Lung (tissue), 12 donors: Measurements from ENCODE around the gene MTAP. TPM values are rescaled to one million over a fixed set of nuclear protein-coding genes. Genes with fewer than 3 reads are reported as not detected.

ENCODE experiments used
- ATAC-seq: fragments of 200-7000 bp; cut with Tn5 transposase; one replicate; pipeline ENCODE4 v1.9.1; 2020; ENCODE audit warnings: moderate number of reproducible peaks; ENCODE audit not compliant: insufficient read depth, low FRiP score
- DNase-seq, 3 donors: peaks; one replicate each; pipeline ENCODE4 v3.0.0-alpha.2; 2013 to 2017
- H3K27ac ChIP-seq, 2 donors: one replicate each; pipeline ENCODE4 v1.5.1; 2013; ENCODE audit warnings: mild to moderate bottlenecking in 2 of 2, moderate library complexity in 2 of 2, control low read depth in 1 of 2, inconsistent platforms in 1 of 2, low read depth in 1 of 2, low read length in 1 of 2
- H3K27me3 ChIP-seq, 3 donors: one replicate each; pipeline ENCODE4 v1.5.1; 2013; ENCODE audit warnings: low read length in 2 of 3; ENCODE audit not compliant: control insufficient read depth in 3 of 3, insufficient read depth in 3 of 3
- H3K36me3 ChIP-seq, 4 donors: one replicate each; pipeline ENCODE4 v1.5.1; 2013; ENCODE audit warnings: low read length in 4 of 4, mild to moderate bottlenecking in 1 of 4, moderate library complexity in 1 of 4; ENCODE audit not compliant: control insufficient read depth in 4 of 4, insufficient read depth in 4 of 4
- H3K4me1 ChIP-seq, 5 donors: one replicate each; pipeline ENCODE4 v1.5.1; 2013; ENCODE audit warnings: low read length in 5 of 5, mild to moderate bottlenecking in 2 of 5, moderate library complexity in 1 of 5; ENCODE audit not compliant: control insufficient read depth in 5 of 5, insufficient read depth in 5 of 5
- H3K4me3 ChIP-seq: one replicate; pipeline ENCODE4 v1.5.1; 2013; ENCODE audit warnings: mild to moderate bottlenecking, control low read depth, moderate library complexity
- H3K9ac ChIP-seq, 2 donors: one replicate each; pipeline ENCODE4 v1.5.1; 2013; ENCODE audit warnings: low read length in 2 of 2, control low read depth in 1 of 2; ENCODE audit not compliant: insufficient read depth in 1 of 2
- H3K9me3 ChIP-seq, 4 donors: one replicate each; pipeline ENCODE4 v1.5.1; 2013; ENCODE audit warnings: low read length in 3 of 4, mild to moderate bottlenecking in 1 of 4, moderate library complexity in 1 of 4; ENCODE audit not compliant: control insufficient read depth in 4 of 4, insufficient read depth in 3 of 4
- CTCF ChIP-seq: IDR thresholded peaks from 2 replicates; pipeline ENCODE4 v1.5.1; 2012; ENCODE audit warnings: mild to moderate bottlenecking; ENCODE audit errors: control extremely low read depth, extremely low read depth
- WGBS, 2 donors: extraction: QIAGEN DNeasy Blood & Tissue Kit; methylation state at CpG; one replicate each; pipeline ENCODE4 v1.1.7; 2013; 5-methylcytosine and 5-hydroxymethylcytosine counted together
- polyA plus RNA-seq, 2 donors: library from polyadenylated mRNA; stranded (reverse); fragments of 200-250 nt; gene quantifications; one replicate each; pipeline ENCODE4 v1.2.1, GENCODE V29; 2013
- total RNA-seq, 2 donors: library from RNA; depleted of rRNA in 1 of 2; stranded (reverse); fragments of >200 nt in 1 of 2; gene quantifications; one replicate each; pipeline ENCODE4 v1.2.1, GENCODE V29; 2014 to 2021
- donor health status: control.
- donor health status: control.
- donor health status: Bipolar disorder and iron deficiency.
- donor health status: healthy.
- donor health status: DM: yes; HTN: yes; CAD: no.

Gene MTAP
- total and polyA plus RNA-seq, 4 donors, result 10.0 to 31.5 (median 18.8) TPM

- Histone ChIP-seq H3K4me1 (no peaks in the 10 kb centered on the region), H3K36me3 (peaks cover 0 to 6% (median 4%) of the 10 kb centered on the region in 4 donors), H3K9ac (no peak overlapping the region), H3K27ac (no peak overlapping the region), H3K4me3 (no peak overlapping the region), H3K27me3 (no peaks in the 10 kb centered on the region), H3K9me3 (no peaks in the 10 kb centered on the region)
- 77 to 83% methylated on average over 1 of the region's 1 CpG for WGBS, 2 donors
- ATAC-seq (no peak), DNase-seq (no peak)
- no peak for TF ChIP-seq CTCF
Observed at GRCh38 chr9:21935631-21936030, 133.2 kb downstream of the MTAP start.

- peaks cover 0 to 5% (median under 1%) of the 10 kb centered on the region in 4 donors for H3K36me3 ChIP-seq
- no peaks in the 10 kb centered on the region for H3K9me3 ChIP-seq
- WGBS, 2 donors, result 89 to 100% methylated on average over 1 of the region's 1 CpG
- H3K4me1 ChIP-seq, result no peaks in the 10 kb centered on the region
- ATAC-seq (no peak), DNase-seq (no peak)
- TF ChIP-seq CTCF, result no peak
- H3K27ac ChIP-seq, result no peak overlapping the region
- H3K27me3 ChIP-seq, result no peaks in the 10 kb centered on the region
- H3K9ac ChIP-seq, result no peak overlapping the region
- no peak overlapping the region for H3K4me3 ChIP-seq
Observed at GRCh38 chr9:21936161-21936560, 133.7 kb downstream of the MTAP start.

DNA sequence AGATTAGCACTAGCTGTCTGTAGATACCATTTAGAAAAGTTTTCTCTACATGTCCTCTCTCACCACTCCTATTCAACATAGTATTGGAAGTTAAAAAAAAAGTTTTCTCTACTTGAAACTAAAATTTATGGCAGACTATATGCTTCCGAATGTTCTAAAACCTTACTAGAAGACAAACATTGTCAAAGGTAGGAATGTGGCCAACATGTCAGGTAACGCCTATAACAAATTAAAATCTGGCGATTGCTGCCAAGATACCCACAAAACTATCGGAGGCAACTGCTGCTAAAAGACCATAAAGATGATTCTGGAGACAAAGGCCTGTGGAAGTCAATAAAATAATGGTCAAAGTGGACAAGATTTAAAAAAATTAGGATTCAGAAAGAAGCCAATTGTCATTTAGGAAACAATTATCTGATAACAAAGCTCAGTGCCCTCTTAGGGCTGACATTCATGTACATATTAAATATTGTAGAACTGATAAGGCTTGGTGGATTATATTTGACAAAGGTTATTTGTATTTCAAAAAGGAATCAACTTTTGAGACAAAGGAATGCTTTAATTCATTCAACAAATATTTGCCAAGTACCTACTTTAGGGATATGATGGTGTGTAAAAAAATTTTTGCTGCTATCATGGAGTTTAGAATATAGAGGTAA is 139.0 kb downstream of the MTAP start:
- Histone ChIP-seq H3K9ac (no peak overlapping the region), H3K9me3 (no peaks in the 10 kb centered on the region), H3K4me3 (no peak overlapping the region), H3K36me3 (no peaks in the 10 kb centered on the region), H3K4me1 (no peaks in the 10 kb centered on the region), H3K27ac (no peak overlapping the region), H3K27me3 (no peaks in the 10 kb centered on the region)
- no peak for ATAC-seq
- 84 to 90% methylated on average over 4 of the region's 4 CpGs for WGBS, 2 donors
- no peak for TF ChIP-seq CTCF
- DNase-seq, result no peak

DNA sequence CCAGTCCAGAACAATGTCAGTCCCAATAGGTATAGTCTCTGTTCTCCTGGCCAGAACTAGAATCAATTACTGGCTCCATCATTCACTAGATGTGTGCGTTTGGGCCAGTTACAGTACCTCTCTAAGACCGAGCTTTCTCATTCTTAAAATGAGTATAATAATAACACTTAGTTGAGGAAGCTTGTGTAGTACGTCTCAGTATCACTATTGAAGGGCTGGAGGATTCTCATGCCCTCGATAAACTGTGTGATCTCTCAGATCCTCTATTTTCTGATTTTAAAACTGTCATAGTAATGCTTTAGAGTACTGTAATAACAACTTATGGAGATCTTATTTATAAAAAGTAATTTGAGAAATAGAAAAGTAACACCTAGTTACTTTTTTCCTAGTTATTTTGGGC is 141.0 kb downstream of the MTAP start:
- ATAC-seq, result no peak
- no peak overlapping the region for H3K27ac ChIP-seq
- H3K4me3 ChIP-seq, result no peak overlapping the region
- H3K9me3 ChIP-seq, result no peaks in the 10 kb centered on the region
- H3K27me3 ChIP-seq, result no peaks in the 10 kb centered on the region
- 89 to 92% methylated on average over 4 of the region's 4 CpGs for WGBS, 2 donors
- no peak for TF ChIP-seq CTCF
- H3K9ac ChIP-seq, result no peak overlapping the region
- H3K36me3 ChIP-seq, result no peaks in the 10 kb centered on the region
- no peak for DNase-seq
- H3K4me1 ChIP-seq, result no peaks in the 10 kb centered on the region
